CD4-positive, alpha-beta T cell treated with Interleukin-17A for 4 hours (primary cell): ENCODE data around the gene EGFL7.

Source experiments
- DNase-seq: peaks from one replicate; pipeline ENCODE4 v3.0.0-alpha.2; 2020; ENCODE audit warnings: mixed read lengths

EGFL7 gene

GRCh38 chr9:136645352-136645902 lies 17.3 kb upstream of the EGFL7 start:
- no peak for DNase-seq

GRCh38 chr9:136645903-136646754 lies 16.6 kb upstream of the EGFL7 start:
- no peak for DNase-seq

GRCh38 chr9:136646827-136647711 lies 15.6 kb upstream of the EGFL7 start:
- no peak for DNase-seq

- DNase-seq = no peak
These were observed 14.0 kb upstream of the EGFL7 start for GRCh38 chr9:136648751-136649150.

GRCh38 chr9:136650021-136650420 lies 12.7 kb upstream of the EGFL7 start:
- no peak for DNase-seq

GRCh38 chr9:136650648-136651047 lies 12.1 kb upstream of the EGFL7 start:
- DNase-seq = no peak

- DNase-seq = no peak
These were observed 10.9 kb upstream of the EGFL7 start for GRCh38 chr9:136651860-136652259.

- no peak for DNase-seq
These were observed 9.2 kb upstream of the EGFL7 start for GRCh38 chr9:136653323-136654079.

GRCh38 chr9:136654820-136655535 lies 7.7 kb upstream of the EGFL7 start:
- DNase-seq = no peak

GRCh38 chr9:136655536-136656182 lies 7.1 kb upstream of the EGFL7 start:
- DNase-seq = no peak

- no peak for DNase-seq
These were observed 6.5 kb upstream of the EGFL7 start for GRCh38 chr9:136656183-136656738.

GRCh38 chr9:136656795-136657611 lies 5.7 kb upstream of the EGFL7 start:
- no peak for DNase-seq

- DNase-seq = no peak
These were observed 4.5 kb upstream of the EGFL7 start for GRCh38 chr9:136657974-136658848.

GRCh38 chr9:136658849-136659535 lies 3.7 kb upstream of the EGFL7 start:
- peak; percentile 25 for DNase-seq

GRCh38 chr9:136659861-136660784 lies 2.6 kb upstream of the EGFL7 start:
- no peak for DNase-seq

- DNase-seq = no peak
These were observed 1.7 kb upstream of the EGFL7 start for GRCh38 chr9:136660971-136661550.
